SK-N-SH treated with all-trans-retinoic acid at 6 μM for 48 hours (cell line): ENCODE data around the gene VSX2.

Experiments
- ATAC-seq: fragments of 200-7000 bp; cut with Tn5 transposase; 3 replicates; pipeline ENCODE4 v1.9.1; 2020; ENCODE audit warnings: mild to moderate bottlenecking, moderate library complexity
- ARNTL ChIP-seq: fragments of 450-650 bp; formaldehyde crosslinking; IDR thresholded peaks from 2 replicates; pipeline ENCODE4 v1.5.0; 2020; ENCODE audit warnings: low read depth, mild to moderate bottlenecking, moderate library complexity, borderline replicate concordance
- BACH2 ChIP-seq: fragments of 250-450 bp; sonication (Bioruptor Pico); IDR thresholded peaks from 2 replicates; pipeline ENCODE4 v1.9.0; 2021; ENCODE audit warnings: mild to moderate bottlenecking, borderline replicate concordance
- CSDC2 ChIP-seq: fragments of 250-450 bp; sonication (Bioruptor Pico); IDR thresholded peaks from 2 replicates; pipeline ENCODE4 v1.5.0; 2020; ENCODE audit warnings: mild to moderate bottlenecking, moderate library complexity
- ESRRG ChIP-seq: fragments of 250-450 bp; sonication (Bioruptor Pico); IDR thresholded peaks from 2 replicates; pipeline ENCODE4 v1.6.1; 2021; ENCODE audit warnings: mild to moderate bottlenecking
- GLIS3 ChIP-seq: fragments of 250-450 bp; sonication (Bioruptor Pico); IDR thresholded peaks from 2 replicates; pipeline ENCODE4 v1.5.0; 2020; ENCODE audit warnings: mild to moderate bottlenecking, moderate library complexity
- ISL1 ChIP-seq: fragments of 250-450 bp; sonication (Bioruptor Pico); IDR thresholded peaks from 2 replicates; pipeline ENCODE4 v2.1.2; 2022; ENCODE audit warnings: mild to moderate bottlenecking, moderate library complexity
- OSR1 ChIP-seq: fragments of 250-450 bp; sonication (Bioruptor Pico); IDR thresholded peaks from 2 replicates; pipeline ENCODE4 v1.8.0; 2022; ENCODE audit warnings: moderate library complexity, mild to moderate bottlenecking, inconsistent platforms
- PATZ1 ChIP-seq: fragments of 250-450 bp; sonication (Bioruptor Pico); IDR thresholded peaks from 2 replicates; pipeline ENCODE4 v1.8.0; 2020; ENCODE audit warnings: mild to moderate bottlenecking, moderate library complexity, borderline replicate concordance
- POU6F1 ChIP-seq: fragments of 250-450 bp; sonication (Bioruptor Pico); IDR thresholded peaks from 2 replicates; pipeline ENCODE4 v1.8.0; 2021; ENCODE audit warnings: low read depth, mild to moderate bottlenecking, moderate library complexity, borderline replicate concordance
- PPARA ChIP-seq: fragments of 250-450 bp; sonication (Bioruptor Pico); IDR thresholded peaks from 2 replicates; pipeline ENCODE4 v1.5.0; 2020; ENCODE audit warnings: mild to moderate bottlenecking, borderline replicate concordance
- SNAI2 ChIP-seq: fragments of 250-450 bp; sonication (Bioruptor Pico); IDR thresholded peaks from 2 replicates; pipeline ENCODE4 v1.5.0; 2020; ENCODE audit warnings: mild to moderate bottlenecking, moderate library complexity
- TCF4 ChIP-seq: fragments of 250-450 bp; sonication (Bioruptor Pico); IDR thresholded peaks from 2 replicates; pipeline ENCODE4 v1.8.0; 2021; ENCODE audit warnings: mild to moderate bottlenecking, moderate library complexity, borderline replicate concordance
- TOX ChIP-seq: fragments of 250-450 bp; sonication (Bioruptor Pico); IDR thresholded peaks from 2 replicates; pipeline ENCODE4 v1.8.0; 2021; ENCODE audit warnings: mild to moderate bottlenecking, moderate library complexity, borderline replicate concordance
- ZC3H10 ChIP-seq: fragments of 250-450 bp; sonication (Bioruptor Pico); IDR thresholded peaks from 2 replicates; pipeline ENCODE4 v1.5.1; 2021; ENCODE audit warnings: mild to moderate bottlenecking, moderate library complexity
- ZFP3 ChIP-seq: fragments of 250-450 bp; sonication (Bioruptor Pico); IDR thresholded peaks from 2 replicates; pipeline ENCODE4 v1.5.0; 2020; ENCODE audit warnings: mild to moderate bottlenecking, moderate library complexity
- ZFP30 ChIP-seq: fragments of 450-650 bp; formaldehyde crosslinking; IDR thresholded peaks from 2 replicates; pipeline ENCODE4 v1.5.0; 2022; ENCODE audit warnings: mild to moderate bottlenecking, moderate library complexity
- ZNF565 ChIP-seq: fragments of 450-650 bp; formaldehyde crosslinking; conservative IDR thresholded peaks from 2 replicates; pipeline ENCODE4 v1.5.0; 2020; ENCODE audit warnings: low read depth, mild to moderate bottlenecking, moderate library complexity
- ZNF8 ChIP-seq: fragments of 450-650 bp; formaldehyde crosslinking; IDR thresholded peaks from 2 replicates; pipeline ENCODE4 v1.5.0; 2020; ENCODE audit warnings: mild to moderate bottlenecking, moderate library complexity
- TF ChIP-seq, protein P1 (sequence below): fragments of 250-450 bp; sonication (Bioruptor Pico); IDR thresholded peaks from 2 replicates; pipeline ENCODE4 v1.5.1; 2021; ENCODE audit warnings: mild to moderate bottlenecking, moderate library complexity
- TF ChIP-seq, protein P2 (sequence below): fragments of 250-450 bp; sonication (Bioruptor Pico); IDR thresholded peaks from 2 replicates; pipeline ENCODE4 v1.5.0; 2020; ENCODE audit warnings: mild to moderate bottlenecking, moderate library complexity
- TF ChIP-seq, protein P3 (sequence below): fragments of 250-450 bp; sonication (Bioruptor Pico); IDR thresholded peaks from 2 replicates; pipeline ENCODE4 v1.5.1; 2020; ENCODE audit warnings: low read depth, mild to moderate bottlenecking, moderate library complexity

The VSX2 gene

GRCh38 chr14:74281069-74281468, 41.8 kb downstream of the VSX2 start:
- no peak; the same call in 2 of the 3 replicates for ATAC-seq
- TF ChIP-seq CSDC2 (CRISPR knock-in tag) (no peak), ARNTL (CRISPR knock-in tag) (no peak), GLIS3 (CRISPR knock-in tag) (no peak), ESRRG (no peak), POU6F1 (CRISPR knock-in tag) (no peak), ZC3H10 (CRISPR knock-in tag) (no peak), ISL1 (CRISPR knock-in tag) (no peak), ZFP30 (no peak), TCF4 (CRISPR knock-in tag) (no peak), OSR1 (CRISPR knock-in tag) (no peak), PATZ1 (CRISPR knock-in tag) (no peak), ZNF565 (CRISPR knock-in tag) (no peak), ZFP3 (CRISPR knock-in tag) (no peak), PPARA (CRISPR knock-in tag) (no peak)
- TF ChIP-seq, protein P1, sequence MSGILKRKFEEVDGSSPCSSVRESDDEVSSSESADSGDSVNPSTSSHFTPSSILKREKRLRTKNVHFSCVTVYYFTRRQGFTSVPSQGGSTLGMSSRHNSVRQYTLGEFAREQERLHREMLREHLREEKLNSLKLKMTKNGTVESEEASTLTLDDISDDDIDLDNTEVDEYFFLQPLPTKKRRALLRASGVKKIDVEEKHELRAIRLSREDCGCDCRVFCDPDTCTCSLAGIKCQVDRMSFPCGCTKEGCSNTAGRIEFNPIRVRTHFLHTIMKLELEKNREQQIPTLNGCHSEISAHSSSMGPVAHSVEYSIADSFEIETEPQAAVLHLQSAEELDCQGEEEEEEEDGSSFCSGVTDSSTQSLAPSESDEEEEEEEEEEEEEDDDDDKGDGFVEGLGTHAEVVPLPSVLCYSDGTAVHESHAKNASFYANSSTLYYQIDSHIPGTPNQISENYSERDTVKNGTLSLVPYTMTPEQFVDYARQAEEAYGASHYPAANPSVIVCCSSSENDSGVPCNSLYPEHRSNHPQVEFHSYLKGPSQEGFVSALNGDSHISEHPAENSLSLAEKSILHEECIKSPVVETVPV (CRISPR knock-in tag): no peak
- TF ChIP-seq, protein P2, sequence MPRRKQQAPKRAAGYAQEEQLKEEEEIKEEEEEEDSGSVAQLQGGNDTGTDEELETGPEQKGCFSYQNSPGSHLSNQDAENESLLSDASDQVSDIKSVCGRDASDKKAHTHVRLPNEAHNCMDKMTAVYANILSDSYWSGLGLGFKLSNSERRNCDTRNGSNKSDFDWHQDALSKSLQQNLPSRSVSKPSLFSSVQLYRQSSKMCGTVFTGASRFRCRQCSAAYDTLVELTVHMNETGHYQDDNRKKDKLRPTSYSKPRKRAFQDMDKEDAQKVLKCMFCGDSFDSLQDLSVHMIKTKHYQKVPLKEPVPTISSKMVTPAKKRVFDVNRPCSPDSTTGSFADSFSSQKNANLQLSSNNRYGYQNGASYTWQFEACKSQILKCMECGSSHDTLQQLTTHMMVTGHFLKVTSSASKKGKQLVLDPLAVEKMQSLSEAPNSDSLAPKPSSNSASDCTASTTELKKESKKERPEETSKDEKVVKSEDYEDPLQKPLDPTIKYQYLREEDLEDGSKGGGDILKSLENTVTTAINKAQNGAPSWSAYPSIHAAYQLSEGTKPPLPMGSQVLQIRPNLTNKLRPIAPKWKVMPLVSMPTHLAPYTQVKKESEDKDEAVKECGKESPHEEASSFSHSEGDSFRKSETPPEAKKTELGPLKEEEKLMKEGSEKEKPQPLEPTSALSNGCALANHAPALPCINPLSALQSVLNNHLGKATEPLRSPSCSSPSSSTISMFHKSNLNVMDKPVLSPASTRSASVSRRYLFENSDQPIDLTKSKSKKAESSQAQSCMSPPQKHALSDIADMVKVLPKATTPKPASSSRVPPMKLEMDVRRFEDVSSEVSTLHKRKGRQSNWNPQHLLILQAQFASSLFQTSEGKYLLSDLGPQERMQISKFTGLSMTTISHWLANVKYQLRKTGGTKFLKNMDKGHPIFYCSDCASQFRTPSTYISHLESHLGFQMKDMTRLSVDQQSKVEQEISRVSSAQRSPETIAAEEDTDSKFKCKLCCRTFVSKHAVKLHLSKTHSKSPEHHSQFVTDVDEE (CRISPR knock-in tag): no peak
- TF ChIP-seq, all 23 proteins: peak for 0

- no peak for ATAC-seq
- TF ChIP-seq CSDC2 (CRISPR knock-in tag): no peak
- no peak for TF ChIP-seq POU6F1 (CRISPR knock-in tag)
- TF ChIP-seq ZNF565 (CRISPR knock-in tag): no peak
- no peak for TF ChIP-seq ZNF8
- no peak for TF ChIP-seq TOX
- TF ChIP-seq PATZ1 (CRISPR knock-in tag): no peak
- no peak for TF ChIP-seq GLIS3 (CRISPR knock-in tag)
- TF ChIP-seq, protein P1 (CRISPR knock-in tag): no peak
- TF ChIP-seq ARNTL (CRISPR knock-in tag): no peak
- TF ChIP-seq, protein P2 (CRISPR knock-in tag): no peak
- TF ChIP-seq SNAI2 (CRISPR knock-in tag): no peak
- TF ChIP-seq, protein P3, sequence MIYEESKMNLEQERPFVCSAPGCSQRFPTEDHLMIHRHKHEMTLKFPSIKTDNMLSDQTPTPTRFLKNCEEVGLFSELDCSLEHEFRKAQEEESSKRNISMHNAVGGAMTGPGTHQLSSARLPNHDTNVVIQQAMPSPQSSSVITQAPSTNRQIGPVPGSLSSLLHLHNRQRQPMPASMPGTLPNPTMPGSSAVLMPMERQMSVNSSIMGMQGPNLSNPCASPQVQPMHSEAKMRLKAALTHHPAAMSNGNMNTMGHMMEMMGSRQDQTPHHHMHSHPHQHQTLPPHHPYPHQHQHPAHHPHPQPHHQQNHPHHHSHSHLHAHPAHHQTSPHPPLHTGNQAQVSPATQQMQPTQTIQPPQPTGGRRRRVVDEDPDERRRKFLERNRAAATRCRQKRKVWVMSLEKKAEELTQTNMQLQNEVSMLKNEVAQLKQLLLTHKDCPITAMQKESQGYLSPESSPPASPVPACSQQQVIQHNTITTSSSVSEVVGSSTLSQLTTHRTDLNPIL (CRISPR knock-in tag): no peak
- TF ChIP-seq ISL1 (CRISPR knock-in tag): no peak
- no peak for TF ChIP-seq ZC3H10 (CRISPR knock-in tag)
- TF ChIP-seq TCF4 (CRISPR knock-in tag): no peak
- TF ChIP-seq BACH2: no peak
Measured at GRCh38 chr14:74286736-74287135, 47.5 kb downstream of the VSX2 start.
